BE2C (cell line): Measurements from ENCODE around the gene PFKFB3. TPM values are rescaled to one million over a fixed set of nuclear protein-coding genes. Genes with fewer than 3 reads are reported as not detected.

Experiments used
- DNase-seq: peaks from one replicate; pipeline ENCODE4 v3.0.0-alpha.2; 2020
- H3K27me3 ChIP-seq: fragments of 250-450 bp; sonication (Bioruptor Pico); 2 replicates; pipeline ENCODE4 v1.5.1; 2020; ENCODE audit warnings: mild to moderate bottlenecking
- H3K36me3 ChIP-seq: fragments of 250-450 bp; sonication (Bioruptor Pico); 2 replicates; pipeline ENCODE4 v1.5.1; 2020; ENCODE audit warnings: mild to moderate bottlenecking
- H3K4me1 ChIP-seq: fragments of 250-450 bp; sonication (Bioruptor Pico); 2 replicates; pipeline ENCODE4 v1.5.1; 2020
- H3K4me3 ChIP-seq: 2 replicates; pipeline ENCODE4 v1.5.1; 2011; ENCODE audit warnings: low read depth, low read length
- H3K9me3 ChIP-seq: fragments of 250-450 bp; sonication (Bioruptor Pico); 2 replicates; pipeline ENCODE4 v1.5.1; 2020
- polyA plus RNA-seq: library from polyadenylated mRNA; unstranded; fragments of >200 nt; gene quantifications from one replicate; pipeline ENCODE4 v1.2.1, GENCODE V29; 2012; ENCODE audit warnings: low read depth, missing spikeins; ENCODE audit not compliant: insufficient read length, insufficient read depth
- TF ChIP-seq, protein P1 (sequence below): IDR thresholded peaks from 2 replicates; pipeline ENCODE4 v1.5.1; 2012; ENCODE audit warnings: mild to moderate bottlenecking, low read depth, low read length

Gene PFKFB3
- polyA plus RNA-seq: 12.1 TPM

DNA sequence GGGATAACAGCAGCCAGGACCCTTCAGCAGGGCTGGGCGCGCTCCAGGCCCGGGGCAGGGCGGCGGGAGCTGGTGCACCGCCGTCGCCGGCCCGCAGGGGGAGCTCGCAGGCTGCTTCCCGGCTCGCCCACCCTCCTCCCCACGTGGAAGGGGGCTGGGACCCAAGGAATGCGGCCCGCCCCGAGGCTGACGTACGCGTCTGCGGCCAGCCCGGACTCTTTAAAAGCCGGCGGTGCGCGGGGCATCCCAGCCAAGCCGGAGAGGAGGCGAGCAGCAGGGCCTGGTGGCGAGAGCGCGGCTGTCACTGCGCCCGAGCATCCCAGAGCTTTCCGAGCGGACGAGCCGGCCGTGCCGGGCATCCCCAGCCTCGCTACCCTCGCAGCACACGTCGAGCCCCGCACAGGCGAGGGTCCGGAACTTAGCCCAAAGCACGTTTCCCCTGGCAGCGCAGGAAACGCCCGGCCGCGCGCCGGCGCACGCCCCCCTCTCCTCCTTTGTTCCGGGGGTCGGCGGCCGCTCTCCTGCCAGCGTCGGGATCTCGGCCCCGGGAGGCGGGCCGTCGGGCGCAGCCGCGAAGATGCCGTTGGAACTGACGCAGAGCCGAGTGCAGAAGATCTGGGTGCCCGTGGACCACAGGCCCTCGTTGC, at the start of gene PFKFB3:
Gene PFKFB3, plus strand, starts transcription at position 249 of the 647 bp plus-strand sequence. Its CDS starts 329 bp downstream, at position 578.
- H3K4me3 ChIP-seq: peak within 1 kb of the TSS; percentile 79
- TF ChIP-seq, protein P1, sequence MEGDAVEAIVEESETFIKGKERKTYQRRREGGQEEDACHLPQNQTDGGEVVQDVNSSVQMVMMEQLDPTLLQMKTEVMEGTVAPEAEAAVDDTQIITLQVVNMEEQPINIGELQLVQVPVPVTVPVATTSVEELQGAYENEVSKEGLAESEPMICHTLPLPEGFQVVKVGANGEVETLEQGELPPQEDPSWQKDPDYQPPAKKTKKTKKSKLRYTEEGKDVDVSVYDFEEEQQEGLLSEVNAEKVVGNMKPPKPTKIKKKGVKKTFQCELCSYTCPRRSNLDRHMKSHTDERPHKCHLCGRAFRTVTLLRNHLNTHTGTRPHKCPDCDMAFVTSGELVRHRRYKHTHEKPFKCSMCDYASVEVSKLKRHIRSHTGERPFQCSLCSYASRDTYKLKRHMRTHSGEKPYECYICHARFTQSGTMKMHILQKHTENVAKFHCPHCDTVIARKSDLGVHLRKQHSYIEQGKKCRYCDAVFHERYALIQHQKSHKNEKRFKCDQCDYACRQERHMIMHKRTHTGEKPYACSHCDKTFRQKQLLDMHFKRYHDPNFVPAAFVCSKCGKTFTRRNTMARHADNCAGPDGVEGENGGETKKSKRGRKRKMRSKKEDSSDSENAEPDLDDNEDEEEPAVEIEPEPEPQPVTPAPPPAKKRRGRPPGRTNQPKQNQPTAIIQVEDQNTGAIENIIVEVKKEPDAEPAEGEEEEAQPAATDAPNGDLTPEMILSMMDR: peak; percentile 69
- peak; percentile 93 for DNase-seq
- H3K9me3 ChIP-seq: no peaks in the 10 kb centered on the region
- H3K27me3 ChIP-seq: peaks cover 25% of the 10 kb centered on the region
- H3K4me1 ChIP-seq: no peaks in the 10 kb centered on the region
- no peaks in the 10 kb centered on the region for H3K36me3 ChIP-seq

DNA sequence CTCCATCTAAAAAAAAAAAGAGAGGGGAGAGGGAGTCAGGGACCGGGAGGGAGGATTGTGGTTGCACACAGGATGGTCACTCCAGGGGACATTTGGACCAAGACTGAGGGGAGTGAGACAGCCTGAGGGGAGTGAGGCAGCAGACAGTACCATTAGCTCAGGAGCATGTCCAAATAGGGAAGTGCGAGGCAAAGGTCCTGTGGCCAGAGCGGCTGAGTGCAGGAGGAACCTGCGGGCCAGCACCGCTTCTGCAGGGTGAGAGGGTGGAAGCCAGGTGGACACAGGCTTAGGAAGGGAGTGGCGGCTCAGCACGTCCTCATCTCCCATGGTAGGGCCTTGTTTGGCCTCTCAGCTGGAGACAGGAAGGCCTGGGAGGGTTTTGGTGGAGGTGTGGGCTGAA, 48.9 kb upstream of the PFKFB3 start:
- Histone ChIP-seq H3K9me3 (no peaks in the 10 kb centered on the region), H3K36me3 (no peaks in the 10 kb centered on the region), H3K27me3 (no peaks in the 10 kb centered on the region), H3K4me3 (no peak overlapping the region), H3K4me1 (no peaks in the 10 kb centered on the region)
- TF ChIP-seq, protein P1: no peak
- DNase-seq: no peak

DNA sequence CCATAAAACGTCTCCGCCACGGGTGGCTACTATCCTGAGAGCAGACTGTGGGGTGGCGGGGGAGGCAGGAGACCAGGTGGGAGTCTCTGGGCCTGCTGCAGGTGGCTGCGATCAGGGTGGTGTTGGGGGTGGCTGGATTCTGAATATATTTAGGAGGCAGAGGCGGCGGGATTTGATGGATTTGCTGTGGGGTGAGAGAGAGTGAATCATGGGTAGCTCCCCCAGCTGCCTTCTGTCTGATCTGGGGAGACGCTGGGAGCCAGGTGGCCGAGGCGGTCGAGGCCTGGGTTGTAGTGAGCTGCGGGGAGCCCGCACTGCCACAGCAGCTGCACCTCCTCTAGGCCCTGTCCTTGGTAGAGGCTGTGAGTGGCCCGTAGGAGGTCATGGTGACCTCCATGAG, 48.2 kb upstream of the PFKFB3 start:
- TF ChIP-seq, protein P1: no peak
- DNase-seq: no peak
- H3K27me3 ChIP-seq: no peaks in the 10 kb centered on the region
- H3K36me3 ChIP-seq: no peaks in the 10 kb centered on the region
- H3K4me1 ChIP-seq: no peaks in the 10 kb centered on the region
- H3K9me3 ChIP-seq: no peaks in the 10 kb centered on the region
- H3K4me3 ChIP-seq: no peak overlapping the region

DNA sequence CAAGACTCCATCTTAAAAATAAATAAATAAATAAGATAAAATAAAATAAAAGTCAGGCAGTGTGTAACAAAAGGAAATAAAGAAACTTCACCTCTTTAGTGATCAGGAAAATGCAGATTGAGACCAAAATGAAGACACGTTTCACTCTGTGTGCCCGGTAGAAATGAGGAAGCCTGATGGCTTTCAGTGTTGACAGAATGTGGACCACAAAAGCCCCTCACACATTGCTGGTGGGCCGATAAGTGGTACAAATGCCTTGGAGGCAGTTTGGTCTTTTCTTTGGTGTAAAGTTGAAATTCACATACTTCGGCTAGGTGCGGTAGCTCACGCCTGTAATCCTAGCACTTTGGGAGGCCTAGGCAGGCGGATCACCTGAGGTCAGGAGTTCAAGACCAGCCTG, 44.5 kb upstream of the PFKFB3 start:
- TF ChIP-seq, protein P1: no peak
- H3K27me3 ChIP-seq: no peaks in the 10 kb centered on the region
- H3K4me1 ChIP-seq: no peaks in the 10 kb centered on the region
- H3K4me3 ChIP-seq: no peak overlapping the region
- no peaks in the 10 kb centered on the region for H3K36me3 ChIP-seq
- no peak for DNase-seq
- H3K9me3 ChIP-seq: no peaks in the 10 kb centered on the region

DNA sequence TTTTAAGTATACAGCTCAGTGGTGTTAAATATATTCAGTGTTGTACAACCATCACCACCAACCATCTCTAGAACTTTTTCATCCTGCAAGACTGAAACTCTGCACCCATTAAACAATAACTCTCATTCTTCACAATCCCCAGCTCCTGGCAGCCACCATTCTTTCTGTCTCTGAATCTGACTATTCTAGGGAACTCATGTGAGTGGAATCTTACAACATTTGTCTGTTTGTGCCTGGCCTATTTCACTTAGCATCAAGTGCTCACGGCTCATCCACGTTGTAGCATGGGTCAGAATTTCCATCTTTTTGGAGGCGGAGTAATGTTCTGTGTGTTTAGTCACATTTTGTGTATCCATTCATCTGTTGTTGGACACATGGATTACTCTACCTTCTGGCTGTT, 40.8 kb upstream of the PFKFB3 start:
- no peaks in the 10 kb centered on the region for H3K36me3 ChIP-seq
- H3K4me1 ChIP-seq: no peaks in the 10 kb centered on the region; the same call in 1 of the 2 replicates
- no peaks in the 10 kb centered on the region for H3K27me3 ChIP-seq
- no peaks in the 10 kb centered on the region for H3K9me3 ChIP-seq
- no peak for DNase-seq
- TF ChIP-seq, protein P1: no peak
- no peak overlapping the region for H3K4me3 ChIP-seq

DNA sequence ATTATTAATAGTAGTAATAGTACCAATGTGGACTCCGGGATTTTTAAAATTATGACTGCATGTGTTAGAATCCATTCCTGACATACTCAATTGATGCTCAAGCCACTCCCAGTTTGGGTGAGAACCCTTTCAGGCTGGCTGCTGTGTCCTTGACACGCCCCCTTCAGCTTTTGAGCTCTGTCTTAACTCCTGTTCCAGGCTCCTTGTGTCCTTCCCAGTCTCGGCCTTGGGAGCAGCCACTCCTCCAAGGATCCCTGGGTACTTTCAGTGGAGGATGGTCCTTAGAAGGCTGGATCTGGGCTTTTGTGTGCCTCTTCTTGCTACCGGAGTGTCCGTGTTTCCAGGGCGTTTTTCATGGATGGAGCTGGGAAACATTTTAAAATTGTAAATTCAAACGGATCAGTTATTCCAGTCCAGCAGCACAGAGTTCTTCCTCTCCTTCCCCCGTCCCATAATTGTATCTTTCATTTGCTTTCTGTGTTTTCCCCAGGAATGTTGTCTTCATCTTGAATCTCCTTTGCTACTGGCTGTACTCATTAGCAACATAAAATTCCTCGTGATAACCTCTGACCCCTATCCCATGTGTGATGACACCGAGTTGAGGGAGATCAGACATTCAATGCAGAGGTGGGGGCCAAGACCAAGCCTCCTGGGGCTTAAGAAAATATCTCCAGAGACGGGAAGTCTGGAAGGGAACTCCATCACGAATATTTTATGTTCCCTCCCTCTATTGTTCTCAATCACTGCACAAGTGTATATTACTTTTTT, 40.0 kb upstream of the PFKFB3 start:
- DNase-seq: no peak
- H3K4me3 ChIP-seq: no peak overlapping the region

More for the DNA sequence above, 40.0 kb upstream of the PFKFB3 start:
- no peaks in the 10 kb centered on the region for H3K9me3 ChIP-seq
- H3K4me1 ChIP-seq: no peaks in the 10 kb centered on the region; the same call in 1 of the 2 replicates
- no peaks in the 10 kb centered on the region for H3K27me3 ChIP-seq
- TF ChIP-seq, protein P1: no peak
- H3K36me3 ChIP-seq: no peaks in the 10 kb centered on the region
